ENCODE data around the gene PDC. TPM values are rescaled to one million over a fixed set of nuclear protein-coding genes. Genes with fewer than 3 reads are reported as not detected.

PDC gene
- not detected in 2 replicates for total RNA-seq

DNA sequence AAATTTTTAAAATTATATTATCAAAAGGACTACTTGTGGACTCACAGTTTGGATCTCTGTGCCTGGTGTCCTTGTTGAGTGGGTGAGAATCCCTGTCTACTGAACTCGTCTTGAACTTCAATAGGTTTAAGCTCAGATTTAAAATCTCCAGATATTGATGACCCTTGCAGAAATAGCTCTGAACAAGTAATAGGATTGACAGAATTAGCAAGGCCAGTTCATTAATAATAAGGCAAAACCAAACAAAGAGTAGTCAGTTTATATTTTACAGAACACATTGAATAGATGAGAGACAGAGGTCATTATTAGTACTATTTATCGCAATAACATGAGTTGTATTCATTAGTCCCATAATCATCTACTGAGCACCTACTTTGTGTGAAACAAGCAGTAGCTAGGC lies at the start of gene PDC:
TSS of gene PDC (minus strand) at position 101 of the 400 bp plus-strand sequence. CDS start 11,655 bp downstream, outside the sequence.

Other genes with a start within 250 kb of the PDC start
- gene PRG4, start 164.8 kb downstream of the PDC start, total RNA-seq, result under 0.01 and 0.11 TPM in 2 replicates
- 74.2 and 89.0 TPM in 2 replicates for gene TPR, start 85.9 kb downstream of the PDC start, total RNA-seq
- 19.9 and 22.5 TPM in 2 replicates for gene ODR4, start 85.3 kb downstream of the PDC start, total RNA-seq
- gene PTGS2, start 219.3 kb upstream of the PDC start, total RNA-seq, result 9.2 and 12.8 TPM in 2 replicates